Testis (tissue), 3 donors: ENCODE data around the gene BMPR1A. TPM values are rescaled to one million over a fixed set of nuclear protein-coding genes. Genes with fewer than 3 reads are reported as not detected.

Source experiments
- DNase-seq: peaks from one replicate; pipeline ENCODE4 v3.0.0-alpha.2; 2019
- H3K27ac ChIP-seq, 2 donors: fragments of 200-600 bp; sonication (generic); one replicate each; pipeline ENCODE4 v1.5.1; 2019
- H3K27me3 ChIP-seq: fragments of 200-600 bp; sonication (generic); one replicate; pipeline ENCODE4 v1.5.1; 2019
- H3K36me3 ChIP-seq: fragments of 200-600 bp; sonication (generic); one replicate; pipeline ENCODE4 v1.5.1; 2017; ENCODE audit warnings: low read depth; ENCODE audit errors: missing control alignments
- H3K4me1 ChIP-seq: fragments of 200-600 bp; sonication (generic); one replicate; pipeline ENCODE4 v1.5.1; 2019
- H3K4me3 ChIP-seq, 2 donors: fragments of 200-600 bp; sonication (generic); one replicate each; pipeline ENCODE4 v1.5.1; 2017 to 2019
- H3K9me3 ChIP-seq: fragments of 200-600 bp; sonication (generic); one replicate; pipeline ENCODE4 v1.5.1; 2017
- CTCF ChIP-seq, 3 experiments: fragments of 450-650 bp in 2 of 3; fragments of 200-600 bp in 1 of 3; sonication (generic) in 1 of 3; IDR thresholded peaks; one replicate each; pipeline ENCODE4 v1.5.1; 2016 to 2019; ENCODE audit warnings: antibody characterized with exemption in 3 of 3, mild to moderate bottlenecking in 2 of 3, moderate library complexity in 1 of 3
- POLR2A ChIP-seq: fragments of 450-650 bp; IDR thresholded peaks from one replicate; pipeline ENCODE4 v1.6.1; 2017; ENCODE audit warnings: antibody characterized with exemption, mild to moderate bottlenecking, moderate library complexity
- WGBS, 2 donors: methylation state at CpG; one replicate each; pipeline ENCODE4 v1.1.5; 2018; 5-methylcytosine and 5-hydroxymethylcytosine counted together
- intact Hi-C: fragments of 100-400 bp; cut with DNase I; formaldehyde crosslinking; loops from one replicate; pipeline ENCODE4 v1.15.1; 2023; ENCODE audit warnings: low total_unique reads
- polyA plus RNA-seq: library from polyadenylated mRNA; stranded (reverse); fragments of 350-450 nt; fragmentation: Illumina TruSeq; extraction: RNeasy Lipid Tissue Mini Kit (QIAGEN cat#74804); gene quantifications from one replicate; pipeline ENCODE4 v1.2.3, GENCODE V29; 2014; ENCODE audit warnings: low read depth, low replicate concordance; ENCODE audit not compliant: insufficient read depth
- total RNA-seq, 2 donors: library from RNA; depleted of rRNA; stranded (reverse); fragments of >200 nt; gene quantifications; one replicate each; pipeline ENCODE4 v1.2.3, GENCODE V29; 2016

Gene BMPR1A
- total and polyA plus RNA-seq, 3 donors from 2014 or later, result 19.5 to 51.1 (median 42.6) TPM

- no peaks in the 10 kb centered on the region for H3K36me3 ChIP-seq
- no peak overlapping the region for H3K4me3 ChIP-seq
- no peak for DNase-seq
- no peaks in the 10 kb centered on the region for H3K9me3 ChIP-seq
- intact Hi-C loops, result no loop called here
- WGBS, 2 donors, result 51 to 54% methylated on average over 8 to 13 of the region's 13 CpGs
- H3K4me1 ChIP-seq, result peaks cover 57% of the 10 kb centered on the region
- peak overlapping the region; percentile 87 for H3K27ac ChIP-seq
- no peaks in the 10 kb centered on the region for H3K27me3 ChIP-seq
- TF ChIP-seq POLR2A (no peak), CTCF (IDR thresholded peaks at IDR 0.05) (no peak)
These were observed 198.5 kb downstream of the BMPR1A start for GRCh38 chr10:86954681-86955500.

- no peaks in the 10 kb centered on the region for H3K27me3 ChIP-seq
- intact Hi-C loops, result no loop called here
- no peaks in the 10 kb centered on the region for H3K9me3 ChIP-seq
- 57 to 62% methylated on average over 6 to 16 of the region's 16 CpGs for WGBS, 2 donors
- H3K36me3 ChIP-seq, result no peaks in the 10 kb centered on the region
- H3K4me1 ChIP-seq, result peaks cover 63% of the 10 kb centered on the region
- H3K27ac ChIP-seq, result peak overlapping the region; percentile 87
- TF ChIP-seq CTCF (IDR thresholded peaks at IDR 0.05) (no peak), POLR2A (no peak)
- no peak for DNase-seq
- no peak overlapping the region for H3K4me3 ChIP-seq
These were observed 199.2 kb downstream of the BMPR1A start for GRCh38 chr10:86955501-86956194.

- TF ChIP-seq CTCF (IDR thresholded peaks at IDR 0.05), result no peak
- TF ChIP-seq POLR2A, result no peak
- no peak overlapping the region for H3K4me3 ChIP-seq
- H3K9me3 ChIP-seq, result no peaks in the 10 kb centered on the region
- intact Hi-C loops, result no loop called here
- no peaks in the 10 kb centered on the region for H3K36me3 ChIP-seq
- H3K27ac ChIP-seq, result peak overlapping the region; percentile 24 to 87
- 77 to 79% methylated on average over 5 to 7 of the region's 7 CpGs for WGBS, 2 donors
- peaks cover 64% of the 10 kb centered on the region for H3K4me1 ChIP-seq
- no peak for DNase-seq
- no peaks in the 10 kb centered on the region for H3K27me3 ChIP-seq
These were observed 199.9 kb downstream of the BMPR1A start for GRCh38 chr10:86956195-86956847.

- peaks cover 64% of the 10 kb centered on the region for H3K4me1 ChIP-seq
- H3K27ac ChIP-seq, result peak overlapping the region; percentile 24 to 87
- no peaks in the 10 kb centered on the region for H3K9me3 ChIP-seq
- intact Hi-C loops, result no loop called here
- no peak overlapping the region for H3K4me3 ChIP-seq
- TF ChIP-seq POLR2A, result no peak
- no peak for TF ChIP-seq CTCF (IDR thresholded peaks at IDR 0.05)
- H3K27me3 ChIP-seq, result no peaks in the 10 kb centered on the region
- WGBS, 2 donors, result 69 to 86% methylated on average over 1 to 7 of the region's 7 CpGs
- no peaks in the 10 kb centered on the region for H3K36me3 ChIP-seq
- no peak for DNase-seq
These were observed 200.5 kb downstream of the BMPR1A start for GRCh38 chr10:86956848-86957448.
